Fibroblast of lung (primary cell): ENCODE data around the gene HSPA8.

Experiments used
- EZH2 ChIP-seq: IDR thresholded peaks from 2 replicates; pipeline ENCODE4 v1.5.1; 2012; ENCODE audit warnings: low read length, control low read depth, mild to moderate bottlenecking; ENCODE audit errors: missing control alignments
- TF ChIP-seq, protein P1 (sequence below), 2 donors: IDR thresholded peaks in 1 of 2; conservative IDR thresholded peaks in 1 of 2; 1 replicate in 1 of 2; 2 replicates in 1 of 2; pipeline ENCODE4 v1.5.1; 2011 to 2012; ENCODE audit warnings: low read length in 2 of 2, control low read depth in 1 of 2, inconsistent platforms in 1 of 2, low read depth in 1 of 2, mild to moderate bottlenecking in 1 of 2

DNA sequence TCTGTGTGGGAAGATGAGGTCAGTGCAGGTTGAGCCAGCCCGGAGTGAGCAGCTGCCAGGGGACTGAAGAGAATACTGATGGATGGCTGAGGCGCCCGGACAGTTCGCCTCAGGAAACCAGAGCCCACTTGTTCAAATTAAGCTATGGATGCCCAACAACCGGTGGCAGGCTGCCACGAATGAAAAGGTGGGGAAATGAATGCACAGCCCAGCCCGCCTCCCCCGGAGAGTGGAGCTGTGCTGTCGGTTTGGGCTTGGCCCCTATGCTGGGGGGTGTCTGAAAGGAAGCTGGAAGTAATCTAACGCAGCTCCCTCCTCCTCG, 21.9 kb downstream of the HSPA8 start:
- TF ChIP-seq, protein P1, sequence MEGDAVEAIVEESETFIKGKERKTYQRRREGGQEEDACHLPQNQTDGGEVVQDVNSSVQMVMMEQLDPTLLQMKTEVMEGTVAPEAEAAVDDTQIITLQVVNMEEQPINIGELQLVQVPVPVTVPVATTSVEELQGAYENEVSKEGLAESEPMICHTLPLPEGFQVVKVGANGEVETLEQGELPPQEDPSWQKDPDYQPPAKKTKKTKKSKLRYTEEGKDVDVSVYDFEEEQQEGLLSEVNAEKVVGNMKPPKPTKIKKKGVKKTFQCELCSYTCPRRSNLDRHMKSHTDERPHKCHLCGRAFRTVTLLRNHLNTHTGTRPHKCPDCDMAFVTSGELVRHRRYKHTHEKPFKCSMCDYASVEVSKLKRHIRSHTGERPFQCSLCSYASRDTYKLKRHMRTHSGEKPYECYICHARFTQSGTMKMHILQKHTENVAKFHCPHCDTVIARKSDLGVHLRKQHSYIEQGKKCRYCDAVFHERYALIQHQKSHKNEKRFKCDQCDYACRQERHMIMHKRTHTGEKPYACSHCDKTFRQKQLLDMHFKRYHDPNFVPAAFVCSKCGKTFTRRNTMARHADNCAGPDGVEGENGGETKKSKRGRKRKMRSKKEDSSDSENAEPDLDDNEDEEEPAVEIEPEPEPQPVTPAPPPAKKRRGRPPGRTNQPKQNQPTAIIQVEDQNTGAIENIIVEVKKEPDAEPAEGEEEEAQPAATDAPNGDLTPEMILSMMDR (conservative IDR thresholded peaks at IDR 0.05 in 1 of 2, IDR thresholded peaks at IDR 0.05 in 1 of 2; ENCODE audit: low read depth in 1 of 2, low read length in 2 of 2): no peak
- no peak for TF ChIP-seq EZH2
